ENCODE measurements around the gene CCDC38.

CCDC38 gene

GRCh38 chr12:95960241-95960640, 17.8 kb upstream of the CCDC38 start:
- no peak for DNase-seq (ENCODE audit: low spot score)

GRCh38 chr12:95959107-95959506, 16.7 kb upstream of the CCDC38 start:
- no peak for DNase-seq (ENCODE audit: low spot score)

- DNase-seq (ENCODE audit: low spot score): no peak
Measured at GRCh38 chr12:95956557-95957145, 14.2 kb upstream of the CCDC38 start.

- DNase-seq (ENCODE audit: low spot score): no peak
Measured at GRCh38 chr12:95955549-95956159, 13.2 kb upstream of the CCDC38 start.

- DNase-seq (ENCODE audit: low spot score): no peak
Measured at GRCh38 chr12:95953000-95953399, 10.6 kb upstream of the CCDC38 start.

- DNase-seq (ENCODE audit: low spot score): no peak
Measured at GRCh38 chr12:95951515-95951914, 9.1 kb upstream of the CCDC38 start.

GRCh38 chr12:95949477-95950206, 7.2 kb upstream of the CCDC38 start:
- no peak for DNase-seq (ENCODE audit: low spot score)

GRCh38 chr12:95944108-95944704, 1.8 kb upstream of the CCDC38 start:
- DNase-seq (ENCODE audit: low spot score): no peak

- peak; percentile 40 for DNase-seq (ENCODE audit: low spot score)
Measured at GRCh38 chr12:95943330-95943842, 972 bp upstream of the CCDC38 start, which contains the start of gene AMDHD1. Gene AMDHD1, plus strand, starts transcription at chr12:95943331. Its CDS starts 68 bp downstream, at chr12:95943399.

- no peak for DNase-seq (ENCODE audit: low spot score)
Measured at GRCh38 chr12:95942101-95942523, 302 bp downstream of the CCDC38 start.

GRCh38 chr12:95940514-95940913, 1.9 kb downstream of the CCDC38 start:
- no peak for DNase-seq (ENCODE audit: low spot score)

GRCh38 chr12:95922231-95922630, 20.2 kb downstream of the CCDC38 start:
- no peak for DNase-seq (ENCODE audit: low spot score)

- DNase-seq (ENCODE audit: low spot score): no peak
Measured at GRCh38 chr12:95919110-95919509, 23.3 kb downstream of the CCDC38 start.

GRCh38 chr12:95918194-95918993, 24.0 kb downstream of the CCDC38 start:
- peak; percentile 44 for DNase-seq (ENCODE audit: low spot score)

- no peak for DNase-seq (ENCODE audit: low spot score)
Measured at GRCh38 chr12:95909871-95910270, 32.5 kb downstream of the CCDC38 start.

GRCh38 chr12:95908573-95908972, 33.8 kb downstream of the CCDC38 start:
- DNase-seq (ENCODE audit: low spot score): no peak

- no peak for DNase-seq (ENCODE audit: low spot score)
Measured at GRCh38 chr12:95898081-95898480, 44.3 kb downstream of the CCDC38 start.

- no peak for DNase-seq (ENCODE audit: low spot score)
Measured at GRCh38 chr12:95896846-95897245, 45.6 kb downstream of the CCDC38 start.

GRCh38 chr12:95890958-95891357, 51.5 kb downstream of the CCDC38 start:
- DNase-seq (ENCODE audit: low spot score): no peak

GRCh38 chr12:95887311-95887710, 55.1 kb downstream of the CCDC38 start:
- no peak for DNase-seq (ENCODE audit: low spot score)

GRCh38 chr12:95884998-95885397, 57.4 kb downstream of the CCDC38 start:
- DNase-seq (ENCODE audit: low spot score): peak; percentile 21

GRCh38 chr12:95882873-95883272, 59.5 kb downstream of the CCDC38 start:
- no peak for DNase-seq (ENCODE audit: low spot score)
